A549 (cell line): ENCODE measurements around the gene PRSS12. TPM values are rescaled to one million over a fixed set of nuclear protein-coding genes. Genes with fewer than 3 reads are reported as not detected.
"Not testable (repeated sequence)": the region's sequence is repeated elsewhere in the genome, so short reads cannot be mapped to it uniquely, and the experiment has no call there.

Experiments used
- ATAC-seq, 2 experiments: fragments of 200-7000 bp in 1 of 2; fragments of >200 bp in 1 of 2; cut with Nextera tagmentation in 1 of 2; cut with Tn5 transposase in 1 of 2; 3 replicates each; pipeline versions ENCODE4 v1.8.0 to v1.9.1; 2018 to 2020; ENCODE audit warnings: mild to moderate bottlenecking in 1 of 2, moderate library complexity in 1 of 2
- CTCF ChIA-PET: fragments of 300-600 bp; sonication (Branson Sonifier 250); formaldehyde crosslinking; extraction: SDS; loops from one replicate; lab custom pipeline; 2021; ENCODE audit warnings: antibody characterized with exemption, inconsistent platforms; lab: Yijun Ruan, JAX
- POLR2A ChIA-PET: fragments of 350-600 bp; formaldehyde crosslinking; extraction: SDS; loops from one replicate; lab custom pipeline; 2021; ENCODE audit warnings: antibody characterized with exemption, inconsistent platforms; lab: Yijun Ruan, JAX
- DNase-seq, 2 experiments: peaks; one replicate each; pipeline versions ENCODE4 v3.0.0 to v3.0.0-alpha.2; 2011 to 2016; ENCODE audit warnings: low read depth in 1 of 2, low spot score in 1 of 2
- FAIRE-seq: peaks from 2 replicates; lab custom pipeline; 2011; peaks lifted over from hg19 to GRCh38; lab: Jason Lieb, UNC
- H3K27ac ChIP-seq, 2 experiments: fragments of >200 bp; sonication (Bioruptor Twin); formaldehyde crosslinking; 3 replicates each; pipeline ENCODE4 v1.5.1; 2016 to 2017
- H3K4me1 ChIP-seq: fragments of >200 bp; sonication (Bioruptor Twin); formaldehyde crosslinking; 3 replicates; pipeline ENCODE4 v1.6.1; 2016
- H3K4me2 ChIP-seq: fragments of >200 bp; sonication (Bioruptor Twin); formaldehyde crosslinking; 3 replicates; pipeline ENCODE4 v1.6.1; 2016
- H3K4me3 ChIP-seq: fragments of >200 bp; sonication (Bioruptor Twin); formaldehyde crosslinking; 3 replicates; pipeline ENCODE4 v1.5.1; 2016
- H3K9me3 ChIP-seq: fragments of >200 bp; sonication (Bioruptor Twin); formaldehyde crosslinking; 3 replicates; pipeline ENCODE4 v1.6.1; 2016
- BCL3 ChIP-seq: fragments of >200 bp; sonication (Bioruptor Twin); formaldehyde crosslinking; IDR thresholded peaks from 3 replicates; pipeline ENCODE4 v1.6.1; 2016
- CHD2 ChIP-seq: fragments of 150-350 bp; IDR thresholded peaks from 2 replicates; pipeline ENCODE4 v1.6.1; 2014; ENCODE audit warnings: low read length; ENCODE audit not compliant: partially characterized antibody
- CHD4 ChIP-seq: fragments of 200-600 bp; sonication (generic); IDR thresholded peaks from 2 replicates; pipeline ENCODE4 v1.6.1; 2016; ENCODE audit warnings: antibody characterized with exemption, mild to moderate bottlenecking, borderline replicate concordance
- CTCF ChIP-seq: fragments of >200 bp; sonication (Bioruptor Twin); formaldehyde crosslinking; IDR thresholded peaks from 3 replicates; pipeline ENCODE4 v1.5.1; 2016
- EHF ChIP-seq: fragments of 250-450 bp; sonication (Bioruptor Pico); IDR thresholded peaks from 2 replicates; pipeline ENCODE4 v1.5.0; 2020; ENCODE audit warnings: mild to moderate bottlenecking
- FOSL2 ChIP-seq, 2 experiments: fragments of 450-650 bp in 1 of 2; fragments of >200 bp in 1 of 2; sonication (Bioruptor Twin) in 1 of 2; formaldehyde crosslinking; IDR thresholded peaks; 2 replicates each; pipeline versions ENCODE4 v1.5.0 to v1.6.1; 2016 to 2020; ENCODE audit warnings: mild to moderate bottlenecking in 1 of 2, moderate library complexity in 1 of 2
- GATA3 ChIP-seq: IDR thresholded peaks from 2 replicates; pipeline ENCODE4 v1.6.1; 2012; ENCODE audit warnings: borderline replicate concordance
- HMGXB4 ChIP-seq: fragments of 250-450 bp; sonication (Bioruptor Pico); IDR thresholded peaks from 2 replicates; pipeline ENCODE4 v1.5.0; 2021; ENCODE audit warnings: mild to moderate bottlenecking, moderate library complexity, borderline replicate concordance
- HOXB5 ChIP-seq: fragments of 250-450 bp; sonication (Bioruptor Pico); IDR thresholded peaks from 2 replicates; pipeline ENCODE4 v1.5.0; 2020; ENCODE audit warnings: mild to moderate bottlenecking, moderate library complexity
- JUN ChIP-seq, 2 experiments: fragments of >200 bp; sonication (Bioruptor Twin); formaldehyde crosslinking; IDR thresholded peaks; 2 replicates in 1 of 2; 3 replicates in 1 of 2; pipeline ENCODE4 v1.6.1; 2016 to 2017
- JUNB ChIP-seq: fragments of >200 bp; sonication (Bioruptor Twin); formaldehyde crosslinking; IDR thresholded peaks from 2 replicates; pipeline ENCODE4 v1.6.1; 2016
- KDM1A ChIP-seq: fragments of 200-600 bp; sonication (generic); IDR thresholded peaks from 2 replicates; pipeline ENCODE4 v1.6.1; 2016; ENCODE audit warnings: low read depth, mild to moderate bottlenecking
- MAFK ChIP-seq: fragments of 450-650 bp; IDR thresholded peaks from 2 replicates; pipeline ENCODE4 v1.6.1; 2014; ENCODE audit not compliant: partially characterized antibody
- NFE2L2 ChIP-seq: fragments of 150-350 bp; conservative IDR thresholded peaks from 2 replicates; pipeline ENCODE4 v1.6.1; 2014; ENCODE audit warnings: low read length
- PBX3 ChIP-seq: IDR thresholded peaks from 2 replicates; pipeline ENCODE4 v1.6.1; 2012
- POLR2A ChIP-seq: IDR thresholded peaks from 2 replicates; pipeline ENCODE4 v1.6.1; 2012; ENCODE audit warnings: mild to moderate bottlenecking, low read length
- RAD21 ChIP-seq, 2 experiments: fragments of >200 bp in 1 of 2; sonication (Bioruptor Twin) in 1 of 2; formaldehyde crosslinking in 1 of 2; IDR thresholded peaks in 1 of 2; conservative IDR thresholded peaks in 1 of 2; 2 replicates in 1 of 2; 3 replicates in 1 of 2; pipeline ENCODE4 v1.6.1; 2012 to 2018; ENCODE audit warnings: inconsistent platforms in 1 of 2
- RARB ChIP-seq: fragments of 250-450 bp; sonication (Bioruptor Pico); IDR thresholded peaks from 2 replicates; pipeline ENCODE4 v1.8.0; 2021; ENCODE audit warnings: mild to moderate bottlenecking, moderate library complexity
- ZFP36 ChIP-seq: fragments of 450-650 bp; IDR thresholded peaks from 2 replicates; pipeline ENCODE4 v1.6.1; 2014; ENCODE audit warnings: borderline replicate concordance; ENCODE audit not compliant: partially characterized antibody
- ZNF302 ChIP-seq: fragments of 250-450 bp; sonication (Bioruptor Pico); IDR thresholded peaks from 2 replicates; pipeline ENCODE4 v1.9.0; 2021; ENCODE audit warnings: inconsistent platforms, mild to moderate bottlenecking, moderate library complexity
- ZSCAN20 ChIP-seq: fragments of 250-450 bp; sonication (Bioruptor Pico); IDR thresholded peaks from 2 replicates; pipeline ENCODE4 v1.8.0; 2022; ENCODE audit warnings: mild to moderate bottlenecking, moderate library complexity
- WGBS: methylation state at CpG from one replicate; pipeline ENCODE4 v1.1.6; 2017; ENCODE audit errors: missing lambda C conversion rate; 5-methylcytosine and 5-hydroxymethylcytosine counted together
- polyA plus RNA-seq, 4 experiments: library from polyadenylated mRNA; depleted of rRNA in 3 of 4; stranded (reverse); fragments of >200 nt; fragmentation: RNase III in 1 of 4; extraction: RNeasy Plus Mini Kit Qiagen cat#74134 plus additional on column Dnase treatment in 1 of 4; gene quantifications; 2 replicates in 3 of 4; 3 replicates in 1 of 4; pipeline ENCODE4 v1.2.3, GENCODE V29; 2011 to 2017

PRSS12 gene
- polyA plus RNA-seq, 2 of the 4 experiments (the other 2 are of a cell fraction), result 0.34 to 0.36 TPM

GRCh38 chr4:118392509-118392908 is 39.7 kb upstream of the PRSS12 start:
- H3K27ac ChIP-seq, H3K4me3 ChIP-seq, FAIRE-seq, H3K4me1 ChIP-seq, H3K9me3 ChIP-seq, DNase-seq, ATAC-seq, H3K4me2 ChIP-seq, POLR2A ChIA-PET: not testable (repeated sequence)
- peak; percentile 25 for TF ChIP-seq MAFK
- CTCF ChIA-PET, result interaction anchor here (0.6 kb wide), 2 partner anchors 23 to 633 kb away, joined by 3 read pairs; no protein-coding TSS in a partner anchor
- WGBS, result 42% methylated on average over 5 of the region's 5 CpGs

GRCh38 chr4:118390121-118390520 is 37.3 kb upstream of the PRSS12 start:
- FAIRE-seq, result no peak
- Histone ChIP-seq H3K9me3 (no peaks in the 10 kb centered on the region), H3K4me1 (no peaks in the 10 kb centered on the region), H3K4me3 (no peak overlapping the region), H3K27ac (no peak overlapping the region), H3K4me2 (no peak overlapping the region)
- POLR2A ChIA-PET, result no interaction called here
- no peak for ATAC-seq
- no peak for DNase-seq
- 27% methylated on average over 2 of the region's 2 CpGs for WGBS
- CTCF ChIA-PET, result no interaction called here
- no peak for TF ChIP-seq HMGXB4 (CRISPR knock-in tag)
- no peak for TF ChIP-seq KDM1A
- no peak for TF ChIP-seq RAD21 (conservative IDR thresholded peaks at IDR 0.05 in 1 of 2, IDR thresholded peaks at IDR 0.05 in 1 of 2)
- no peak for TF ChIP-seq FOSL2 (IDR thresholded peaks at IDR 0.05)
- TF ChIP-seq FOSL2 (CRISPR knock-in tag; IDR thresholded peaks at IDR 0.05), result no peak
- no peak for TF ChIP-seq NFE2L2
- no peak for TF ChIP-seq POLR2A

GRCh38 chr4:118389721-118390120 is 36.9 kb upstream of the PRSS12 start:
- Histone ChIP-seq H3K27ac (no peak overlapping the region), H3K4me3 (no peak overlapping the region), H3K4me2 (no peak overlapping the region)
- FAIRE-seq, result no peak
- TF ChIP-seq ZNF302 (CRISPR knock-in tag) (no peak), GATA3 (no peak), CHD4 (no peak)
- TF ChIP-seq, all 56 proteins: peak for 0
- CTCF ChIA-PET, result no interaction called here
- Histone ChIP-seq H3K9me3 (no peaks in the 10 kb centered on the region), H3K4me1 (no peaks in the 10 kb centered on the region)
- 42% methylated on average over 6 of the region's 6 CpGs for WGBS
- POLR2A ChIA-PET, result no interaction called here
- DNase-seq (no peak), ATAC-seq (no peak)

- CTCF ChIA-PET, result no interaction called here
- no peaks in the 10 kb centered on the region for H3K9me3 ChIP-seq
Measured at GRCh38 chr4:118388606-118389005, 35.8 kb upstream of the PRSS12 start.

More at GRCh38 chr4:118388606-118389005, 35.8 kb upstream of the PRSS12 start:
- TF ChIP-seq RARB (CRISPR knock-in tag) (no peak), CHD2 (no peak), GATA3 (no peak), FOSL2 (IDR thresholded peaks at IDR 0.05) (no peak), FOSL2 (CRISPR knock-in tag; IDR thresholded peaks at IDR 0.05) (no peak), CTCF (no peak), ZFP36 (no peak), HOXB5 (CRISPR knock-in tag) (no peak), ZSCAN20 (CRISPR knock-in tag) (no peak), PBX3 (no peak), EHF (CRISPR knock-in tag) (no peak), JUN (IDR thresholded peaks at IDR 0.05) (no peak), JUNB (no peak), BCL3 (no peak), NFE2L2 (no peak)
- TF ChIP-seq, all 56 proteins: peak for 0
- WGBS, result 39% methylated on average over 6 of the region's 6 CpGs
- Histone ChIP-seq H3K4me3 (no peak overlapping the region), H3K4me2 (no peak overlapping the region), H3K4me1 (no peaks in the 10 kb centered on the region), H3K27ac (no peak overlapping the region)
- POLR2A ChIA-PET, result no interaction called here
- FAIRE-seq (no peak), ATAC-seq (no peak), DNase-seq (no peak)
